NCI-H2227 (cell line): ENCODE results near the gene NDUFV1.
"Not testable (repeated sequence)": the region's sequence is repeated elsewhere in the genome, so short reads cannot be mapped to it uniquely, and the experiment has no call there.

ENCODE experiments used
- DNase-seq: peaks from one replicate; lab custom pipeline; 2025; ENCODE audit not compliant: unreplicated experiment; lab: John Stamatoyannopoulos, UW

Gene NDUFV1

DNA sequence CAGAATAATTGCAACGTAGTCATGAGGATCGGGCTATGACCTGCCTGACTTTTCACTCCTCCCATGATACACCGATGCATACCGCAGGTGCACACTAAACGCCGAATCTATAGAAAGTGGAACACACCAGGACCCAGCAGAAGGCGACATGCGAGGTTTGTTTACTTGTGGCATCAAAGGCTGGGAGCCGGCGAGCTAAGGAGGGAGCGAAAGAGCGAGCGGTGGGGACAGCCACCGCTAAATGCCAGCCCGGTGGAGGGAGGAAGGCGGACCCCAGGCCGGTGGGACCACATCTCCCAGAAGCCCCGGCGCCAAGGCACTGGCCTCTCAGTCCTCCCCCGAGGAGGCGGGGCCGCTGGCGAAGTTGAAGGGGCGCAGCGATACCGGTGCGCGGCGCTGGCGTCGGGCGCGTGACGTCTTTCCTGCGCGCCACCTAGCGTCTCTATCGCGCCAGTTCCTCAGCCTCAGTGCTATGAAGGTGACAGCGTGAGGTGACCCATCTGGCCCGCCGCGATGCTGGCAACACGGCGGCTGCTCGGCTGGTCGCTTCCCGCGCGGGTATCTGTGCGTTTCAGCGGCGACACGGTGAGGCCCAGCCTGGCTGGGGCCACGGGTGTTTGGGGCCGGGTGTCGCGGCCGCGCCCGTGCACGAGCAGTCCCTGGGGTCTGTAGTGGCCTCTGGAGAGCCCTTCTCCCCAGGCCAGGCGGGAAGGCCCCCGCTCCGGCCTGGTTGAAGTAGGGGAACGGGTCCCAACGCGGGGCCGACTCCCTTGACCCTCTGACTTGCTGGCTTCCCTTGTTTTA lies at the start of gene NDUFV1:
Gene NDUFV1 (plus strand): TSS at position 445 of the 804 bp plus-strand sequence. CDS start 69 bp downstream, at position 514.
- DNase-seq, result peak; percentile 99

DNA sequence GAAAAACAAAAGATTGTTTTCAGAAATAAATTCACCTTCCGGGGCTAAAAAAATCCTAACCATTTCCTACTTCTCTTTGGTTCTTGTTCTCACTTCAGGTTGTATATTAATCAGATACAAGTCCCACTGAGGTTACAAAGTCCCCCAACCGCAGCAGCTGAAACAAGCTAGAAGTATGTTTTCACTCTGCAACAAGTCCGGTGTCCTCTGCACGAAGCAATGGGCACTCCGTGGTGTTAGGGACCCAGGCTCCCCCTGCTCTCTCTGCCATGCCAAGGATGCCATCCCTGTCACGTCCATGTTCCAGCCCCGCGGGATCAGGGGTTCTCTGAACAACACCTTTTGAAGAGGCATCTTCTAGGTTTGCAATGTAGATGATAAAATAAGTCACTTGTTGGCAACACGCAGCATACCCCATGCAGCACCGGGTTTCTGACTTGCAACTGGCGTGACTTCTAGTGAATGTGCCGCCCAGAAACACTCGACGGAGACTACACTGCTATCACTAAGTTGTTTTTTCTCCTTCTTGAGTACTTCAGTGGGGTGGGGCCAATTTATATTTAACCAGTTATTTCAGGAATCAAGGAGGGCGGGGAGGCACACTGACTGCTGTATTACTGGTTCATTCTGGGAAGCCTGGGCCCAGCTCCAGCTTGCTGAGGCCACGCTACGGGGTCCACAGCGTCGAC lies 48.5 kb upstream of the NDUFV1 start:
- no peak for DNase-seq

DNA sequence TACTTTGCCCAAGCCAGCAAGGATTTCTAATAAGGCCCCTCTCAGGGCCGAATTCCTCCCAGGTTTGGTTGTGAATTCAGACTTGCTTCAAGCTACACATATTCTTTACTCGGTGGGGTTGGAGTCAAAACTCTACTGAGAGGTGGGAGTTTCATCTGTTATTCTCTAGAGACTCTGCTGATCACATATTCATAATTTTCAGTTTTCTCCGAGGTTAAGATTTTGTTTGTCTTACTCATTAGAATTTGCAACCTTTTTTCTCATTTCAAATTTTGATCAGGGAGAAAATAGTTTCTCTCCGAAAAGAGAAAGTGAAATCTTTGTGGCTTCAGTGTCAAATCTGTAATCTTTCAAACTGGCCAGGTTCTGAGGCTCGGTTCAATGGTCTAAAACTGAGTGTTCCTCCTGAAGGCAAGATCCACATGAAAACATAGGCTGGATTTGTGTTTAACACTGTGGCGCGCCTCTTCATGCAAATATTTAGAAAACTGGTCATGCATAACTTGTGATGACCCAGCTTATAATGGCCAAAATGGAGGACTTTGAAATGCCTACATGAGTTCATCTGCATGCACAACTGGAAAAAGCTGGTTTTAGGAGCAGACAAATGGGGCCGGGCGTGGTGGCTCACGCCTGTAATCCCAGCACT lies 44.6 kb upstream of the NDUFV1 start:
- no peak for DNase-seq

DNA sequence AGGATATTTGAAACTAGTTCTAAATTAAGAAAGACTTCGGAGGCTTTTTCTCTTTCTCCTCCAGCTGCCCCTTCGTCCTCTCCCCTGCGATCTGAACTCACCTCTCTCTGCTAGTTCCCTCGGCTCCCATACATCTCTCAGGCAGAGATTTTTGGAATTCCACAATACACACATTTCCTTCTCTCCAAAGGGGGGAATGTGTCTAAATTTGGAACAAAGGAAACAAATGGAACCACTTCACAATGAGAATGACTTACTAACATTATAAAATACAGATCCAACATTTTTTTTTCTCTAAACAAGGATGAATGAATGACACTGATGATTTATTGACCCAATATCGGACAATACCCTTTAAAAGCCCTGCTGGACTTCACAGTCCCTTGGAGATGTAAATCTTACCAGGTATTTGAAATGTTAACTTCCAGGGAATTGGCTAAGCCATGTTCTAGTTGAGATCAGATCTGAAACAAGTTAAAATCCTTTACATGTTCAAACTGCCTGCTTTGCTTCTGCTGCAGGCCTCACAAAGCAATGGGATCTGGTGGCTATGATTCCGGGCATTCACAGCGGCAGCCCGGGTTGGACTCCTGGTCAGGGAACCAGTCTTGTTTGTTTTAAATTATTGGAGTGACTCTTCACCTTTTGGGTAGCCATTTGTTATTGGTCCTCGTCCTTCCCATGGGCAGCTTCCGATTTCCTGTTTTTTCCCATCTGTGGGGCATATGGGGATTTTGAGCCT lies 43.6 kb upstream of the NDUFV1 start:
- no peak for DNase-seq

DNA sequence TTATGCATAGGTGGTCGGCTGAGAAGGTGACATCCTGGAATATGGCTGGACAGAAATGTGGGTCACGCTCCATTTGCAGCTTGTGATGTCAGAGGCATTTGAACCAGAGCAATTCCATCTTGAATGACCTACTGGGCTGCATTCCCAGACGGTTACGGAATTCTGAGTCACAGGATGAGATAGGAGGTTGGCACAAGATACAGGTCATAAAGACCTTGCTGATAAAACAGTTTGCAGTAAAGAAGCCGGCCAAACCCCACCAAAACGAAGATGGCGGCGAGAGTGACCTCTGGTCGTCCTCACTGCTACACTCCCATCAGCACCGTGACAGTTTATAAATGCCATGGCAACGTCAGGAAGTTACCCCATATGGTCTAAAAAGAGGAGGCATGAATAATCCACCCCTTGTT lies 43.0 kb upstream of the NDUFV1 start:
- DNase-seq, result not testable (repeated sequence)

DNA sequence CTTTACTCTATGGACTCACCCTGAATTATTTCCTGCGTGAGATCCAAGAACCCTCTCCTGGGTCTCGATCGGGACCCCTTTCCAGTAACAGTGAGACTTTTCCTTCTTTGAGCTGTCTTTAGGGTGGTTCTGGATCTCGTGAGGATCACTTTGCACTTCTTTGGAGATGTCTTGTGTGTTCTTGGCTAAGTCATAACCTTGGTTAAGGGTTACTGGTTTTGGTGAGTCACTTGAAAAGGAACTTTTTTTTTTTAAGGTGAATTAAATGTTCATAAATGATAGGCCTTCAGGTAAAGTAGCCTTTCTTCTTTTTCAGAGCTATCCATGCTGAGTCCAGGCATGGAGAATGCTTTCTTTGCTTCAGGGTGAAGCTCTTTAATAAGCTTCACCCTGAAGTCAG lies 42.5 kb upstream of the NDUFV1 start:
- no peak for DNase-seq

DNA sequence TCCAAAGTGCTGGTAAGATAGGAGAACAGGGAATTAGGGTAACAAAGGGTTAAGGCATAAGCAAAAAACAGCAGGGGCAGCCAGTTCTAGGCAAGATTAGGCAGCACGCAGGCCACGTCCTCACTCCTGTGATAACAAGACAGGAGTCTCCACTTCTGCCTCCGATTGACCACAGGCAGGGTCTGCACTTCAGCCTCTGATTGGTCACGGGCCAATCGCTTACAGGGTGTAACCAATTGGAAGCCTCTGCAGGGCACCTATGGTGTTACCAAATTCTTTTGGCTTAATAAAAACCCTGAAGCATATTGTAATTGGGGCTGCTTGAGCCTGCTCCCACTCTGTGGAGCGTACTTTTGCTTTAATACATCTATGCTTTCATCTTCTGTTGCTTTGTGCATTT lies 35.3 kb upstream of the NDUFV1 start:
- no peak for DNase-seq

DNA sequence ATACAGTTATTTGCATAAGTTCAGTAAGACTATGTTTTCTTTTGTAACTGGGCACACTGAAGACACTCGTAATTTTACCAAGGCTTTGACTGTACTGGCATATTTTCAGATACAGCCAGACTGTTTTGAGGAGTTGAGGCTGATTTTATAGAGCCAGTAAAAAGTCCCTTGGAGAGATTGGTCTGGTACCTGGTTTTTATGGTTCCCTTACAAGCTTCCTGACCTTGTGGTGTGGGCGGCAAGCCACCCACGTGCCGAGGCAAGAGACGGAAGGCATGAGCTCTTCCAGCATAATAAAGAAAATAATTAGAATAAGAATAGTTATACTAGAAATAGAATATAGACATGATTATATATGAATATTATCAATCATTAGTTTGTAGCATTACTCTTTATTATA lies 34.4 kb upstream of the NDUFV1 start:
- no peak for DNase-seq

DNA sequence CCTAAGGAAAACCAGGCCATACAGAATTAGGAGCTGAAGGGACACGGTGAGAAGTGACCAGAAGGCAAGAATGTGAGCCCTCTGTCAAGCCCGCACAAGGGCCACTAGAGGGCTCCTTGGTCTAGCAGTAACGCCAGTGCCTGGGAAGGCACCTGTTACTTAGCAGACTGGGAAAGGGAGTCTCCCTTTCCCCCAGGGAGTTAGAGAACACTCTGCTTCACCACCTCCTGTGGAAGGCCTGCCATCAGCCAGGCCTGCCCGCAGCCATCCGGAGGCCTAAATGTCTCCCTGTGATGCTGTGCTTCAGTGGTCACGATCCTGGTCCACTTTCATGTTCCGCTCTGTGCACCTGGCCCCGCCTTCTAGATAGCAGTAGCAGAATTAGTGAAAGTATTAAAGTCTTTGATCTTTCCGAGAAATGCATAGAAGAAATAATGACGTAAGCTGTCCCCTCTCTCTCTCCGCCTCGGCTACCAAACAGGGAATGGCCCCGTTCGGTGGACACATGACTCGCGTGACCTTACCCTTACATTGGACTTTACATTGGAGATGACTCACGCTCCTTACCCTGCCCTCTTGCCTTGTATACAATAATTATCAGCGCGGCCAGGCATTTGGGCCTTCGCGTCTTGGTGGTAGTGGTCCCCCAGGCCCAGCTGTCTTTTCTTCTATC lies 33.9 kb upstream of the NDUFV1 start:
- DNase-seq, result peak; percentile 75

DNA sequence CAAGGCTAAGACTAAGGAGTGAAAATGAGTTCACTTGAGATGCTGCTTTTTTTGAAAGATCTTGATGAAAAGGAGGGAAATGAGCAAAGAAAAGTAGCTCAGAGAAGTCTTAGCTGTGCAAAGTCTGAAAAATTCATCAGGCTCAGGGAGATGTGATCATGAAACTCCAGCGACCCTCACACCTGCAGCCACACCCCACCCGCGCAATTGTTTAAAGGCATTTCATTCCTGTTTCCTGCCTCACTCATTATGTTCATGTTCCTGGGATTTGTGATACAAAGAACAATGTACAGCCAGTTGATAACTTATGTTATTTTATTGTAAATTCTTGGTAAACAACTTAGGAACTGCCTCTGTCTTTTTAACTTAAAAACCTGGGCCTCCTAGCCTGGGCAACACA lies 31.8 kb upstream of the NDUFV1 start:
- no peak for DNase-seq

DNA sequence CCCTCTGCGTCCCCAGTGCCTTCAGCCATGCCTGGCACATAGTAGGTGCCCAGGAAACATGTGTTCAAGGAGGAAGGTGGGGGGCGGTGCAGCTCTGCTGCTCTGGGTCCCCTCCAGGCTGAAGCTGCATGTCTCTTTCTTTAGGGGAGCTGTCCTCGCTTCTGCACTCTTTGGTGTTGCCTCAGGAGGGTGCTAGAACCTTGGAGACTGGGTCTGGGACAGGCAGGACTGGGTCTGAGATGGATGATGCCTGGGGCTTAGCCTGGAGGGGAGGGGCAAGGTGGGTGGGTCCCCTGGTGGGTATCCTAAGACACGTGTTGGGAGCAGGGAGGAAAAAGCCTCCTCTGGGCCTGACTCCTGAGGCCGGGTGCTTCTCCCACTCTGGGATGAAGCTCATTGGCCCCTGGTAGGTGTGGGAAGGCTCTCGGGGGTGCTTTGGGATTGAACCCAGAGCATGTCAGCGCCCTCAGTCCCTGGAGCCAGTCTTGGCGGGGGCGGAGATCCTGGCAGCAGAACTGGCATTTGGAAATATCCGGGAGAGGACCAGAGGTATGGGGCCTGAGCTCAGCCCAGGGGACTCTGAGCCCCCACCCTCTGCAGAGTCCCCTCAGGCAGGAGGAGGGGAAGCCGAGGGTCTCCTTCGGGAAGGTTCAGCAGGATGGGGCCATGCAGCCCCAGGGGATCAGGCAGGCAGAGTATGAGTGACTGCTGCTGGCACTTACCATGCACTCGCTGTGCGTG lies 29.8 kb upstream of the NDUFV1 start:
- no peak for DNase-seq

DNA sequence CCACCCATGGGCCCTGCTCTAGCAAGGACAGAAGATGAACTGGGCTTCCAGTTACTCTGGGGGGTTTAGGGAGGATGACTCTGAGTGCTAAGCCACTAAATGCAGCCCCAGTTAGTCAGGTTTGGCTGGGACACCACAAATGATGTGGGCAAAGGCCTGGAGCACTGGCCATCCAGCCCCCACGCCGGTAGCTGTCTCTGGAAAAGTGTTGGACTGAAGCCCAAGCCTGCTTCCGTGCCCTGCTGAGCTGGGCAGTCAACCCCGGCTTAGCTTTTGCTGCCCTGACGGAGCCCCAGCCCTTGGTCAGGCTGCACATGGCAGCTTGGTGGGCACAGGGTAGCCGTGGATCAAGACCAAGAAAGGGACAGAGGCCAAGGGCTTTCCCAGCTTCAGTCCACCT lies 28.8 kb upstream of the NDUFV1 start:
- DNase-seq, result no peak

DNA sequence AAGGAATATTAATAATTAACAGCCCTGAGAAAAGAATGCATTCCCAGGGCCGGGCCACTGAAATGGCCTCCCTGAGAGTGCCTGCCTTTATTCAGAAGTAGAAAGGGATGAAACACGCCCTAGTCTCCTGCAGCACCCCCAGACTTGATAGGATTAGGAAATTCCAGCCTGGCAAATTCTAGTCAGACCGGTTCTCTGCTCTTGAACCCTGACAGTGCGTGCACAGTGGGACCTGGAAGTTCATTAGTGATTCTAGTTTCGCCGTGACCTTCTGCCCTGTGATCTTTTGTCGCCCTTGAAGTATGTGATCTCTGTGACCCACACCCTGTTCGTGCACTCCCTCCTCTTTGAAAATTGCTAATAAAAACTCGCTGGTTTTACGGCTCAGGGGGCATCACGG lies 25.3 kb upstream of the NDUFV1 start:
- no peak for DNase-seq

DNA sequence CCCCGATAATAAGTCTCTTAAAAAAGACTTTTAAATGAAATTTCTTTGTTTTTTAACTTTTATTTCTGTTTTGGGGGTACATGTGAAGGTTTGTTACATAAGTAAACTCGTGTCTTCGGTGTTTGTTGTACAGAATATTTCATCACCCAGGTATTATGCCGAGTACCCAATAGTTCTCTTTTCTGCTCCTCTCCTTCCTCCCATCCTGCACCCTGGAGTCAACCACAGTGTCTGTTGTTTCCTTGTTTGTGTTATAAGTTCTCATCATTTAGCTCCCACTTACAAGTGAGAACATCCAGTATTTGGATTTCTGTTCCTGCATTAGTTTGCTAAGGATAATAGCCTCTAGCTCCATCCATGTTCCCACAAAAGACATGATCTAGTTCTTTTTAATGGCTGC lies 24.7 kb upstream of the NDUFV1 start:
- DNase-seq, result no peak

DNA sequence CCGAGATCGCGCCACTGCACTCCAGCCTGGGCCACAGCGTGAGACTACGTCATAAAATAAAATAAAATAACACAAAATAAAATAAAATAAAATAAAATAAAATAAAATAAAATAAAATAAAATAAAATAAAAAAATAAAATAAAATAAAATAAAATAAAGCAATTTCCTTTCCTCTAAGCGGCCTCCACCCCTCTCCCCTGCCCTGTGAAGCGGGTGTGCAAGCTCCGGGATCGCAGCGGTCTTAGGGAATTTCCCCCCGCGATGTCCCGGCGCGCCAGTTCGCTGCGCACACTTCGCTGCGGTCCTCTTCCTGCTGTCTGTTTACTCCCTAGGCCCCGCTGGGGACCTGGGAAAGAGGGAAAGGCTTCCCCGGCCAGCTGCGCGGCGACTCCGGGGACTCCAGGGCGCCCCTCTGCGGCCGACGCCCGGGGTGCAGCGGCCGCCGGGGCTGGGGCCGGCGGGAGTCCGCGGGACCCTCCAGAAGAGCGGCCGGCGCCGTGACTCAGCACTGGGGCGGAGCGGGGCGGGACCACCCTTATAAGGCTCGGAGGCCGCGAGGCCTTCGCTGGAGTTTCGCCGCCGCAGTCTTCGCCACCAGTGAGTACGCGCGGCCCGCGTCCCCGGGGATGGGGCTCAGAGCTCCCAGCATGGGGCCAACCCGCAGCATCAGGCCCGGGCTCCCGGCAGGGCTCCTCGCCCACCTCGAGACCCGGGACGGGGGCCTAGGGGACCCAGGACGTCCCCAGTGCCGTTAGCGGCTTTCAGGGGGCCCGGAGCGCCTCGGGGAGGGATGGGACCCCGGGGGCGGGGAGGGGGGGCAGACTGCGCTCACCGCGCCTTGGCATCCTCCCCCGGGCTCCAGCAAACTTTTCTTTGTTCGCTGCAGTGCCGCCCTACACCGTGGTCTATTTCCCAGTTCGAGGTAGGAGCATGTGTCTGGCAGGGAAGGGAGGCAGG lies 23.2 kb upstream of the NDUFV1 start, which contains the start of gene GSTP1:
Gene GSTP1 (plus strand): TSS at position 566 of the 958 bp plus-strand sequence. CDS start 32 bp downstream, at position 598.
- DNase-seq, result peak; percentile 95

DNA sequence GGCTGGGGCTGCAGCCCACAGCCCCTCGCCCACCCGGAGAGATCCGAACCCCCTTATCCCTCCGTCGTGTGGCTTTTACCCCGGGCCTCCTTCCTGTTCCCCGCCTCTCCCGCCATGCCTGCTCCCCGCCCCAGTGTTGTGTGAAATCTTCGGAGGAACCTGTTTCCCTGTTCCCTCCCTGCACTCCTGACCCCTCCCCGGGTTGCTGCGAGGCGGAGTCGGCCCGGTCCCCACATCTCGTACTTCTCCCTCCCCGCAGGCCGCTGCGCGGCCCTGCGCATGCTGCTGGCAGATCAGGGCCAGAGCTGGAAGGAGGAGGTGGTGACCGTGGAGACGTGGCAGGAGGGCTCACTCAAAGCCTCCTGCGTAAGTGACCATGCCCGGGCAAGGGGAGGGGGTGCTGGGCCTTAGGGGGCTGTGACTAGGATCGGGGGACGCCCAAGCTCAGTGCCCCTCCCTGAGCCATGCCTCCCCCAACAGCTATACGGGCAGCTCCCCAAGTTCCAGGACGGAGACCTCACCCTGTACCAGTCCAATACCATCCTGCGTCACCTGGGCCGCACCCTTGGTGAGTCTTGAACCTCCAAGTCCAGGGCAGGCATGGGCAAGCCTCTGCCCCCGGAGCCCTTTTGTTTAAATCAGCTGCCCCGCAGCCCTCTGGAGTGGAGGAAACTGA lies 22.4 kb upstream of the NDUFV1 start:
- DNase-seq, result peak; percentile 76

DNA sequence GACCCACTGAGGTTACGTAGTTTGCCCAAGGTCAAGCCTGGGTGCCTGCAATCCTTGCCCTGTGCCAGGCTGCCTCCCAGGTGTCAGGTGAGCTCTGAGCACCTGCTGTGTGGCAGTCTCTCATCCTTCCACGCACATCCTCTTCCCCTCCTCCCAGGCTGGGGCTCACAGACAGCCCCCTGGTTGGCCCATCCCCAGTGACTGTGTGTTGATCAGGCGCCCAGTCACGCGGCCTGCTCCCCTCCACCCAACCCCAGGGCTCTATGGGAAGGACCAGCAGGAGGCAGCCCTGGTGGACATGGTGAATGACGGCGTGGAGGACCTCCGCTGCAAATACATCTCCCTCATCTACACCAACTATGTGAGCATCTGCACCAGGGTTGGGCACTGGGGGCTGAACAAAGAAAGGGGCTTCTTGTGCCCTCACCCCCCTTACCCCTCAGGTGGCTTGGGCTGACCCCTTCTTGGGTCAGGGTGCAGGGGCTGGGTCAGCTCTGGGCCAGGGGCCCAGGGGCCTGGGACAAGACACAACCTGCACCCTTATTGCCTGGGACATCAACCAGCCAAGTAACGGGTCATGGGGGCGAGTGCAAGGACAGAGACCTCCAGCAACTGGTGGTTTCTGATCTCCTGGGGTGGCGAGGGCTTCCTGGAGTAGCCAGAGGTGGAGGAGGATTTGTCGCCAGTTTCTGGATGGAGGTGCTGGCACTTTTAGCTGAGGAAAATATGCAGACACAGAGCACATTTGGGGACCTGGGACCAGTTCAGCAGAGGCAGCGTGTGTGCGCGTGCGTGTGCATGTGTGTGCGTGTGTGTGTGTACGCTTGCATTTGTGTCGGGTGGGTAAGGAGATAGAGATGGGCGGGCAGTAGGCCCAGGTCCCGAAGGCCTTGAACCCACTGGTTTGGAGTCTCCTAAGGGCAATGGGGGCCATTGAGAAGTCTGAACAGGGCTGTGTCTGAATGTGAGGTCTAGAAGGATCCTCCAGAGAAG lies 21.6 kb upstream of the NDUFV1 start:
- DNase-seq, result peak; percentile 23
